Measurements from ENCODE around the gene MAPK12.

MAPK12 gene

GRCh38 chr22:50209893-50210292 is 51.6 kb downstream of the MAPK12 start:
- H3K36me3 Mint-ChIP-seq (ENCODE audit: low read depth): peaks cover 48% of the 10 kb centered on the region
- no peaks in the 10 kb centered on the region for H3K27me3 Mint-ChIP-seq (ENCODE audit: low read depth)
- peak; percentile 75 to 84 (median 80) for TF ChIP-seq CTCF (IDR thresholded peaks at IDR 0.05; ENCODE audit: unreplicated experiment in 3 of 3)
- H3K9me3 Mint-ChIP-seq: no peaks in the 10 kb centered on the region
- peak overlapping the region in 1 of 3 experiments; percentile 58 for H3K27ac Mint-ChIP-seq
- peaks cover 21% of the 10 kb centered on the region for H3K4me1 Mint-ChIP-seq
- no peak overlapping the region for H3K4me3 Mint-ChIP-seq

- Mint-ChIP-seq H3K4me3 (no peak overlapping the region), H3K27ac (peak overlapping the region in 1 of 3 experiments; percentile 58), H3K36me3 (ENCODE audit: low read depth) (peaks cover 49% of the 10 kb centered on the region), H3K9me3 (no peaks in the 10 kb centered on the region), H3K27me3 (ENCODE audit: low read depth) (no peaks in the 10 kb centered on the region), H3K4me1 (peaks cover 21% of the 10 kb centered on the region)
- TF ChIP-seq CTCF (IDR thresholded peaks at IDR 0.05; ENCODE audit: unreplicated experiment in 3 of 3): no peak
These were observed 52.3 kb downstream of the MAPK12 start for GRCh38 chr22:50208939-50209892.

GRCh38 chr22:50208430-50208938 is 53.0 kb downstream of the MAPK12 start:
- Mint-ChIP-seq H3K9me3 (no peaks in the 10 kb centered on the region), H3K27ac (peak overlapping the region in 1 of 3 experiments; percentile 54), H3K36me3 (ENCODE audit: low read depth) (peaks cover 48% of the 10 kb centered on the region), H3K4me3 (no peak overlapping the region), H3K27me3 (ENCODE audit: low read depth) (no peaks in the 10 kb centered on the region), H3K4me1 (peaks cover 21% of the 10 kb centered on the region)
- no peak for TF ChIP-seq CTCF (IDR thresholded peaks at IDR 0.05; ENCODE audit: unreplicated experiment in 3 of 3)

- Mint-ChIP-seq H3K27ac (no peak overlapping the region), H3K4me1 (peaks cover 22% of the 10 kb centered on the region), H3K9me3 (no peaks in the 10 kb centered on the region), H3K27me3 (ENCODE audit: low read depth) (peaks cover 3% of the 10 kb centered on the region), H3K4me3 (no peak overlapping the region), H3K36me3 (ENCODE audit: low read depth) (peaks cover 46% of the 10 kb centered on the region)
- TF ChIP-seq CTCF (IDR thresholded peaks at IDR 0.05; ENCODE audit: unreplicated experiment in 3 of 3): no peak
These were observed 53.9 kb downstream of the MAPK12 start for GRCh38 chr22:50207383-50208140.

- H3K36me3 Mint-ChIP-seq (ENCODE audit: low read depth): peaks cover 41% of the 10 kb centered on the region
- peaks cover 7% of the 10 kb centered on the region for H3K27me3 Mint-ChIP-seq (ENCODE audit: low read depth)
- peak; percentile 42 to 62 (median 45) for TF ChIP-seq CTCF (IDR thresholded peaks at IDR 0.05; ENCODE audit: unreplicated experiment in 3 of 3)
- H3K27ac Mint-ChIP-seq: no peak overlapping the region
- H3K9me3 Mint-ChIP-seq: no peaks in the 10 kb centered on the region
- peak overlapping the region in 1 of 3 experiments; percentile 23 for H3K4me3 Mint-ChIP-seq
- H3K4me1 Mint-ChIP-seq: peaks cover 30% of the 10 kb centered on the region
These were observed 54.9 kb downstream of the MAPK12 start for GRCh38 chr22:50206599-50206998.
